H1 (cell line): ENCODE results near the gene RPS3. TPM values are rescaled to one million over a fixed set of nuclear protein-coding genes. Genes with fewer than 3 reads are reported as not detected.

ENCODE experiments used
- ASH2L ChIP-seq: fragments of 200-600, 300-600 bp; sonication (generic); IDR thresholded peaks from one replicate; pipeline ENCODE4 v1.7.1; 2017; ENCODE audit warnings: low read length
- BACH1 ChIP-seq: IDR thresholded peaks from 2 replicates; pipeline ENCODE4 v1.6.1; 2012; ENCODE audit warnings: low read length, improper control_type of control experiment
- BRCA1 ChIP-seq: IDR thresholded peaks from 2 replicates; pipeline ENCODE4 v1.6.1; 2012; ENCODE audit warnings: low read depth, low read length, improper control_type of control experiment
- CBX8 ChIP-seq: fragments of 300-800, 300-1000 bp; sonication (generic); IDR thresholded peaks from 2 replicates; pipeline ENCODE4 v1.7.1; 2016; ENCODE audit warnings: low read depth, low read length, borderline replicate concordance
- CTBP2 ChIP-seq: IDR thresholded peaks from 2 replicates; pipeline ENCODE4 v1.7.0; 2011; ENCODE audit warnings: borderline replicate concordance, mild to moderate bottlenecking, moderate library complexity, mixed read lengths, low read length; ENCODE audit not compliant: insufficient read depth, insufficient read length
- EZH2 ChIP-seq: fragments of 200-600 bp; sonication (generic); IDR thresholded peaks from 2 replicates; pipeline ENCODE4 v1.7.1; 2012; ENCODE audit warnings: low read depth, mild to moderate bottlenecking, moderate library complexity, low read length, inconsistent platforms; ENCODE audit not compliant: severe bottlenecking
- HDAC2 ChIP-seq, 2 experiments: fragments of 300-600 bp in 1 of 2; sonication (generic) in 1 of 2; IDR thresholded peaks; 2 replicates each; pipeline ENCODE4 v1.6.1; 2011 to 2012; ENCODE audit warnings: low read depth in 2 of 2, low read length in 2 of 2, mild to moderate bottlenecking in 2 of 2, moderate library complexity in 2 of 2, borderline replicate concordance in 1 of 2, inconsistent platforms in 1 of 2
- JUND ChIP-seq: IDR thresholded peaks from 2 replicates; pipeline ENCODE4 v1.6.1; 2011; ENCODE audit warnings: mild to moderate bottlenecking, improper control_type of control experiment, low read length
- PHF8 ChIP-seq: fragments of 200-600 bp; sonication (generic); conservative IDR thresholded peaks from 2 replicates; pipeline ENCODE4 v1.7.1; 2012; ENCODE audit warnings: low read depth, mild to moderate bottlenecking, inconsistent platforms, low read length, moderate library complexity
- POU5F1 ChIP-seq: IDR thresholded peaks from 2 replicates; pipeline ENCODE4 v1.6.1; 2011; ENCODE audit warnings: low read depth, mild to moderate bottlenecking, low read length, moderate library complexity
- RAD21 ChIP-seq, 2 experiments: IDR thresholded peaks in 1 of 2; conservative IDR thresholded peaks in 1 of 2; 2 replicates each; pipeline ENCODE4 v1.6.1; 2011; ENCODE audit warnings: low read depth in 2 of 2, low read length in 2 of 2, improper control_type of control experiment in 1 of 2, inconsistent platforms in 1 of 2, mild to moderate bottlenecking in 1 of 2, moderate library complexity in 1 of 2
- SAP30 ChIP-seq: fragments of 300-600 bp; sonication (generic); IDR thresholded peaks from 2 replicates; pipeline ENCODE4 v1.7.1; 2012; ENCODE audit warnings: low read length, moderate library complexity, mild to moderate bottlenecking, inconsistent platforms; ENCODE audit not compliant: insufficient read depth, insufficient replicate concordance
- SP1 ChIP-seq: IDR thresholded peaks from 2 replicates; pipeline ENCODE4 v1.6.1; 2011; ENCODE audit warnings: low read depth, low read length
- SP4 ChIP-seq: IDR thresholded peaks from 2 replicates; pipeline ENCODE4 v1.6.1; 2012; ENCODE audit warnings: low read length, inconsistent platforms
- SRF ChIP-seq: IDR thresholded peaks from 2 replicates; pipeline ENCODE4 v1.6.1; 2011; ENCODE audit warnings: mild to moderate bottlenecking, low read depth, low read length, moderate library complexity
- SUZ12 ChIP-seq: fragments of 200-600 bp; sonication (generic); IDR thresholded peaks from 2 replicates; pipeline ENCODE4 v1.6.1; 2012; ENCODE audit warnings: mild to moderate bottlenecking, inconsistent platforms, low read length, moderate library complexity, mixed read lengths
- USF2 ChIP-seq: IDR thresholded peaks from 2 replicates; pipeline ENCODE4 v1.6.1; 2011; ENCODE audit warnings: low read length, improper control_type of control experiment
- ZNF274 ChIP-seq: IDR thresholded peaks from 2 replicates; pipeline ENCODE4 v1.7.0; 2012; ENCODE audit warnings: low read length, borderline replicate concordance; ENCODE audit errors: extremely low read depth
- polyA plus RNA-seq, 7 experiments: library from polyadenylated mRNA; depleted of rRNA in 3 of 7; stranded (reverse) in 5 of 7; unstranded in 2 of 7; fragments of >200 nt in 5 of 7; fragments of 200-250 nt in 2 of 7; gene quantifications; 1 replicate in 5 of 7; 2 replicates in 1 of 7; 4 replicates in 1 of 7; pipeline versions ENCODE4 v1.2.1 to v1.2.3, GENCODE V29; 2011 to 2013; ENCODE audit warnings: missing spikeins in 2 of 7, mixed read lengths in 2 of 7
- total RNA-seq: library from RNA; stranded (reverse); fragmentation: NEBNext Ultra II Directional; extraction: Animal tissue kit (Norgen Biotek cat#: 25700); gene quantifications from 2 replicates; pipeline ENCODE4 v1.2.1, GENCODE V29; 2021

The RPS3 gene
- total and polyA plus RNA-seq, 2 of the 8 experiments (the other 6 are each of a cell fraction or from before 2014, with no cell fraction given): 3,813 to 4,194 TPM

DNA sequence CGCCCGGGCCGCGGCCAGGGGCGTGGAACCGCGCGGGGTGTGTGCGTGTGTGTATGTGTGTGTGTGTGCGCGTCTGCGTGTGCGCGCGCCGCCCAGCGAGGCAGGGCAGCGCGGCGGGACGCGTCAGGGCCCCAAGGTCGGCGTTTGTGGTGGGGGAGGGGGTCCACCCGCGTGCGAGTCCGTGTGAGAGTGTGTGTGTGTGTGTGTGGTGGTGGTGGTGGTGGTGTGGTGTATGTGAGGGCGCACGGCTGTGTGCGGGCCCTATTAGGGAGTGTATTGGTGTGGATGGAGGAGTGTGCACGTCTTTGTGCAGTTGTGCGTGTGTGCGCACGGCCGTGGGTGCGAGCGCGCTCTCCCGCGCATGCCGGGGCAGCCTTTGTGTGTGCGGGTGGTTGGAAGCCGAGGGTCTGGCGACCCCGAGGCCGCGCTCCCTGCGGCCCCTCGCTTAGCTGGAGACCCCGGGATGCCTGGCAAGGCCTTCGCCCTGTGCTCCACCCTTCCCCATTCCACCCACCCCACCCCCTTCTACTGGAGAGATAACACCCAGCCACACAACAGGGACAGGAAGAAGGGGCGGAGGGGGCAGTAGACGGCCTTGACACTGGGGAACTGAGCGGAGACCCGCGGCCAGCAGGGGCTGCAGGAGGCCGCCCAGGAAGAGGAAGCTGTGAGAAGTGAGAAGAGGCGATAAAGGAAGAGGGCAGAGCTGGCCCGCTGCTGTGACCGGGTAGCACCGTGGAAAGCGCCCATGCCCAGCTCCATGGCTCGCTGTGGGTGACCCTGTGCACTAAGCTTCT lies 47.3 kb upstream of the RPS3 start (continued):
- TF ChIP-seq HDAC2 (IDR thresholded peaks at IDR 0.05; ENCODE audit: borderline replicate concordance in 1 of 2, low read depth in 2 of 2, low read length in 2 of 2) (peak; percentile 60 to 94; a peak in 3 of 4 replicates), ASH2L (peak; percentile 28), USF2 (no peak), SRF (no peak), CTBP2 (no peak), JUND (no peak), ZNF274 (no peak), SP4 (no peak), SAP30 (no peak), POU5F1 (no peak), SUZ12 (peak; percentile 6; the same call in 1 of the 2 replicates), PHF8 (peak; percentile 38; the same call in 1 of the 2 replicates), EZH2 (no peak), SP1 (no peak), BRCA1 (no peak), RAD21 (IDR thresholded peaks at IDR 0.05 in 1 of 2, conservative IDR thresholded peaks at IDR 0.05 in 1 of 2; ENCODE audit: low read depth in 2 of 2, low read length in 2 of 2) (peak; percentile 5 to 22; a peak in 1 of 4 replicates), CBX8 (no peak), BACH1 (peak; percentile 65; the same call in 1 of the 2 replicates)
